GM12872 (cell line): ENCODE data around the gene SSC5D.

ENCODE experiments used
- CTCF ChIP-seq: IDR thresholded peaks from 3 replicates; pipeline ENCODE4 v1.5.1; 2011; ENCODE audit warnings: low read depth, mild to moderate bottlenecking, low read length, moderate library complexity; ENCODE audit not compliant: insufficient read depth

Gene SSC5D

GRCh38 chr19:55552620-55553019 is 64.4 kb downstream of the SSC5D start:
- no peak for TF ChIP-seq CTCF

- TF ChIP-seq CTCF, result no peak
These were observed 65.3 kb downstream of the SSC5D start for GRCh38 chr19:55553217-55554182.

GRCh38 chr19:55554302-55554701 is 66.1 kb downstream of the SSC5D start:
- TF ChIP-seq CTCF, result no peak

GRCh38 chr19:55554741-55555152 is 66.5 kb downstream of the SSC5D start:
- no peak for TF ChIP-seq CTCF

GRCh38 chr19:55559684-55560083 is 71.4 kb downstream of the SSC5D start:
- TF ChIP-seq CTCF, result no peak

GRCh38 chr19:55563261-55563690 is 75.0 kb downstream of the SSC5D start:
- no peak for TF ChIP-seq CTCF

- no peak for TF ChIP-seq CTCF
These were observed 78.6 kb downstream of the SSC5D start for GRCh38 chr19:55566823-55567222.
